GM21515 (cell line): ENCODE results near the gene NXT1.
A peak's percentile ranks its signal among the peaks of the same experiment; 100 is the strongest.
"Not testable (repeated sequence)": the region's sequence is repeated elsewhere in the genome, so short reads cannot be mapped to it uniquely, and the experiment has no call there.

Experiments used
- ATAC-seq: cut with Tn5 transposase; IDR thresholded peaks from one replicate; pipeline ENCODE4 v1.9.1; 2021; ENCODE audit not compliant: unreplicated experiment

Gene NXT1

DNA sequence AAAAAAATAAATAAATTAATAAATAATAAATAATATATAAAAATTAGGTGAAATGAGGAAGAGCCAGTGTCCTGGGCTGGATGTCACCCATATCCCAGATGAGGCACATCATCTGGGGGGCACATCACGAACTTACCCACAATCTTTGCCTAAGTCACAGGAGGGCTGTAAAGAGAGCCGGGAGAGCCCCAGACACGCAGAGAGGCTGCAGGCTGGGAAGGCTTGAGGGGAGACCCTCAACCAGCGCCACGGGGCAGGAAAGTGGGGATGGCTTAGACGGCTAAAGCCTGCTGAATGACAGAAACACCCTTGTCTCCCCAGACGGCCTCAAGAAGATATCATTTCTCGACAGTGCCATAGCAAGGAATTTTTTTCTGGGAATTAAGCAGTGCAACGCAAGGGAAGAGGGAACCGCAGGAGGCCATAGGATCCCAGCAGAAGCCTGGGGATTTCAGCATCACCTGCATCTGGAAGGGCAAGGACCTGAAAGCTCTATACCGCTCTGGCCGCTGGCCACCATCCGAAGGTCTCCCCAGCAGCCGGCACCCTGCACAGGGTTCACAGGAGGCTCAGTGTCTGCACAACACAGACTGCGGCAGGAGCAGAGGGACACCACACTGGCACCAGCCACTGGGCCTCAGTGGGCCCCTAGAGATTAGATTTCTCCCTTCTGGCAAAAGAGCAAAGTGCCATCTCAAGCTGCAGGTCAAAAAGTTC, 22.8 kb upstream of the NXT1 start:
- no peak for ATAC-seq

DNA sequence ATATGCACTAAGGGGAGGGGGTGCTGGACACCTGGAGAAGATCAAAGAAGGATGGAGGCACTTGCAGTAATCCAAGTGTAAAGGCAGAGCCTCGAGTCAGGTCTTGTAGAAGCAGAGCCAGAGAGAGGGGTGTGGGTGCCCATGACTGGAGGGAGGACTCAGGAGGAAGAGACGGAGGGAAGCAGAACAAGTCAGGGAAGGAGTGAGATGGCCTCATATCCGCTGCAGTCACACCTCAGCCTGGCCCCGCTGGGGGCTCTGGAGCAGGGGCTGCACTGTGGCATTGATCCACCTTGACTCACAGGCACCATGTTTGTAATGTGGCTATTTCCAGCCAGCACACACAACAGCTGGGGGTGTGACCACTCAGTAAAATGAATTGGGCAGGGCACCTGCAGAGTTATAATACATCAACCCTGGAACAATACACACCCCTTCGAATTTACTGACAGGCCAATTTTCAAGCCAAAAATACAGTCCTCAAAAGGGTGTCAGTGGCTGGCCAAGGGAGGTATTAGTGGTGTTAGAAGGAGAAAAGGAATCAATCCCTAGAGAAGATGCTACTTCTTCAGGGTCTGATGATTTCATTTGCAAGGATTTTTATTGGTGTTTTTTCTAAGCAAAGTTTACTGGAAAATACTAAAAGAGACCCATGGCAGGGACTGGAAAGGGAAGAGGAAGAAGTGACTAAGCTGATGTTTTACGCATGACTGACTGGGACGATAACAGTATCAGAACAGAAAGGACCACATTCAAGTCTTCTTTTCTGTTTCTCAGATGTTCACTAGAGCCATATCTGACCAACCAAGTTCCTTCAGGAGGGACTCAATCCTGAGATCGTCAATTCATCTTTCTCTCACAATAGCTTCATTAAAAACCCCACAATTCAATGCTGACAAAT, 18.9 kb upstream of the NXT1 start:
- ATAC-seq, result no peak

DNA sequence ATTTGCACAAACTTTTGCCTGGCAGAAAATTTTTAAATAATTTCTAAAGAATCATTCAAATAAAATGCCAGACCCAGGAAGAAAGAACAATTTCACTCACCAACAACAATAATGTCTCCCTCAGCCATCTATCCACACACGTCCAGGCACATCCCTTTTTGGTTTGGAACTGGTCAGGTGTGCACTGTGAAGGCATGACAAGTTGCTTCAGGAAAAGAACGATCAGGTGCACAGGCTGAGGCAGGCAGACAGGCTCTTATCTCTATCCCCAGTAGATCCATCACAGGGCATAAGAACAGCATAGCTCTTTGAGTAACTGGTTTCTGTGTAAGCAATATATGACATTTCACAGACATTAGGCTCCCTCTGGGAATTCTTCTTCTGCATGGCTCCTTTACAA, 18.1 kb upstream of the NXT1 start:
- ATAC-seq, result no peak

DNA sequence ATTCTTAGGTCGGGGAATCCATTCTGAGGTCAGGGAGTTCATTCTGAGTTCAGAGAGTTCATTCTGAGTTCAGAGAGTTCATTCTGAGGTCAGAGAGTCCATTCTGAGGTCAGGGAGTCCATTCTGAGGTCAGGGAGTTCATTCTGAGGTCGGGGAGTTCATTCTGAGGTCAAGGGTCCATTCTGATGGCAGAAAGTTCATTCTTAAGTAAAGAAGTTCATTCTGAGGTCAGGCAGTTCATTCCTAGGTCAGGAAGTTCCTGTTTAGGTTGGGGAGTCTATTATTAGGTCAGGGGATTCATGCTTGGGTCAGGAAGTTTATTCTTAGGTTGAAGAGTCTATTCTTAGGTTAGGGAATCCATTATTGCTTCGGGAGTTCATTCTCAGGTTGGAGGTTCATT, 16.5 kb upstream of the NXT1 start:
- no peak for ATAC-seq

DNA sequence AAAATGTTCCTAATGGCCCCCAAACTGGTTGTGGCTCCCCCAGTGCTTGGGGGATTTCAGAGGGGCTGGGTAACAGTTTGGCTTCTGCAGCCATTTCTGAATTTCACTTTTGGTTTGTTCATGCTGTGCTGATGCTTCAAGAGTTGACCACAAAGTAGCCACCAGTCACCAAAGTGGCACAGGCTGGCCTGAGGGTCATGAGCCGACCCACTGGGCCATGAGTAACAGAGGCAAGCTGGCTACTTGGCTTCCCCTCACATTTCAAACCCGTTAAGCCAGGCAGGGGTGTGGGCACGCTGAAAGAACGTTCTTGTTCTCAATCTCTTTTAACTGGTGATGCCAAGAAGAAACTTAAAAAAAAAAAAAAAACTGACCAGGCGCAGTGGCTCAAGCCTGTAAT, 15.1 kb upstream of the NXT1 start:
- ATAC-seq, result no peak

DNA sequence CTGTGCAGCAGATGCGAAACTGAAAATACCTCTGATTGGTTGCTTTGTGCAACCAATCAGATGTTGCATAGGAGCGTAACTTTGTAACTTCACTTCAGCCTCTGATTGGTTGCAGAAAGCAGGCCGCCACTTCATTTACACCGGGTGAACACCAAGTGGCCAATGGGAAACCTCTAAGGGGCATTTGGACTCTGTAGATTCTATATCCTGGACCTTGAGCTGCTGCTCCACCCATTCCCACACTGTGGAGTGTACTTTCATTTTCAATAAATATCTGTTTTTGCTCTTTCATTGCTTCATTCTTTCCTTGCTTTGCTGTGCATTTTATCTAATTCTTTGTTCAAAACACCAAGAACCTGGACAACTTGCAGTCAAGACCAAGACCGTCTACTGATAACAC, 14.1 kb upstream of the NXT1 start:
- ATAC-seq, result no peak

DNA sequence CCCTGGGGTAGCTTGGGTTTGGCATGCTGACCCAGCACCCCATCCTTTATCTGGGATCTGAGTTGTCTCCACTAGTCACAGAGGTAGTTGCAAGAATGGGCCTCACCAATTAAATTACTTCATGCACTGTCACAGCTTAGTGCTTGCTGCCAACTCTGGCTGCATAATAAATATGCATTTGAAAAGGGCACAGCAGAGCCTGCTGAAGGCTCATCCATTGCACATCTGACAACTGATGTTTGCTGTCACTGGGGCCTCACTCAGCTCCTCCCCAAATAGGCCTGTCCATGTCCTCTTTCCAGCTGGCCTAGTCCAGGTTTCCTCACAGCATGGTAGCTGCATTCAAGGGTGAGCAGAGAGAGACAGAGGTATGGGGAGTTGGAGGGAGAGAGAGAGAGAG, 13.3 kb upstream of the NXT1 start:
- ATAC-seq, result no peak

DNA sequence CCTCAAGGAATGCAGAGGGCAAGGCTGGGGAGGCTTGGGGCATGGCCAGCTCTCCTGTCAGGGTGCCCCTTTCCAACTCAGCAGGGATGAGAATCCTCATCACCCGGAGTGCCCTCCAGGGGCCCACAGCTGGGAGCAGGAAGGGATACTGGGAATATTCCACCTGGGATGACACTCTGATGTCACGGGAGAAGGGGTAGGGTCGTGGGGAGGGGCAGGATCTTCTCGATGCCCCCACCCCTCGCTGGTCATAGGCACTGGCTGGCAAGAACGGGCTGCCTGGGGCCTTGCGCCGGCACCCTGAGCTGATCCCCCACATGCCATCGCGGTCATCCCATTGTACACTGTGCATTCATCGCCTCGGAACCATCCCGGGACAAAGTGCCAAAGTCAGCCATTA, 10.6 kb upstream of the NXT1 start:
- ATAC-seq, result no peak

DNA sequence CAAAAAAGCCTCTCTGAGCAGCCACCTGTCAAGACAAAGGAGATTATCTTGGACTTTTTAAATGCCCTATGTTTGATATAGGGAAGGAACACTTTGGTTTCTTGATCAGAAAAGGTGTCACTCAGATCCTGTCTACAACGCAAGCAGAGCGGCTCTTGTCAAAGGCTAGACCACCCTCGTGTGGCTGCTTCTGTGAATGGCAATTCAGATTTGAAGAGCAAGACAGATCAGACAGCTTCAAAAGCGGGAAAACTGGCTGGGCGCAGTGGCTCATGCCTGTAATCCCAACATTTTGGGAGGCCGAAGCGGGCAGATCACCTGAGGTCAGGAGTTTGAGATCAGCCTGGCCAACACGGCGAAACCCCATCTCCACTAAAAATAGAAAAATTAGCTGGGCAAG, 10.1 kb upstream of the NXT1 start:
- ATAC-seq, result peak; percentile 58

DNA sequence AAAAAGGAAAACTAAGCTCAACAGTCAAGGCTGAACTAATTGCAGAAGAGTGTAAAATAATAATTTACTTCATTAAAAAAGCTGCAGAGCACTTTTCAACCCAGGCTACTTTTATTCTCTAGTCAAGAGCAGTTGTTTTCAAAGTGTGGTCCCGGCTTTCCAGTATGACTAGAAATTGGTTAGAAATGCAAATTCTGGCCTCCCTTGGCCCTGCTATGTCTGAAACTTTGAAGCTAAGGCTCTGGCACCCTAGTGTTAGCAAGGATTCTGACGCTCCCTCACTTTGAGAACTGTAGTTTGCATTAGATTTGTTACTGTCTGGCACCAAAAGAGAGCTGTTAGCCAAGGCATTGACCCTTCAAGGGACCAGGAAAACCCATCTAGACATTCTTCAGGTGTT, 9.5 kb upstream of the NXT1 start:
- peak; percentile 55 for ATAC-seq

DNA sequence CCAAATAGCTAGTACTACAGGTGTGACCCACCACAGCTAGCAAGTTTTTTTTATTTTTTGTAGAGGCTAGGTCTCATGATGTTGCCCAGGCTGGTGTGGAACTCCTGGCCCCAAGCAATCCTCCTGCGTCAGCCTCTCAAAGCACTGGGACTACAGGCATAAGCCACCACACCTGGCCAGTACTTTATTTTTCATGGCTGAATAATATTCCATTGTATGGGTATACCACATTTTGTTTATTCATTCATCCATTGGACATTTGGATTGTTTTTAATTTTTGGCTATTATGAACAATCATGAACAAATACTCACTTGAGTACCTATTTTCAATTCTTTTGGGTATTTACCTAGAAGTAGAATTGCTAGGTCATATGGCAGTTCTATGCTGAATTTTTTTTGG, 7.0 kb upstream of the NXT1 start:
- ATAC-seq, result no peak

DNA sequence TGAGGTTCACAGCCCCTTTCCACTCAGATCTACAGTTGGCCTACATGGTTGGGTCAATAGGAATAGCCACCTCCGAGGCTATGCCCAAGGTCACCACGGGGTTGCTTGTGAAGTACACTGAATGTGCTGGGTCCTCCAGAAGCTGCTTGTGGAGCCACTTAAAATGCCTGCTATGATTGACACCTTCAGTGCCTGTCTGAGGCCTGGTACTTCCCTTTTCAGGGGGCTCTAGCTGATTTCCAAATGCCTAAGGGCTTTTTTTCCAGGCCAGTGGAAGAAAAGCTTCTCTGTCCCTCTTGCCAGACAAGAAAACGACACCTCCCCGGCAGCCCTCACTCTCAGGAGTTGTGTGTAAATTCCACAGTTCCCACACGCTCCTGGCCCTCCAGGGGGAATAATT, 6.3 kb upstream of the NXT1 start:
- no peak for ATAC-seq

DNA sequence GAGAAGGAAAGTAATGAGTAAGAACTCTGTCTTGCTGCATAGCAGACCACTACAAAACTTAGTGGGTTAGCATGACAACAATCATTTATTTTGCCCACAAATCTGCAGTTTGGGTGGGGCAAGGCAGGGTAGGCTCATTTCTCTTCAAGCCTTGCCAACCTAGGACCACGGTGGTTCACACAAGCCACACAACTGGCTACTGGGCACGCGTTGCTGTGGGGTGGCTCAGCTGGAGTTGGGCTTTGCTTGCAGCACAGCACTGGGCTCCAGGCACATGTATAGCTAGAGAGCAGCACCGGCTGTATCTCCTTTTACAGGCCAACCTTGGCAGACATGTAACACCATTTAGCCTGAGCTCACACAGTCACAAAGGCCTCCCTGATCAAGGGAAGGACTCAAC, 4.6 kb upstream of the NXT1 start:
- ATAC-seq, result no peak

DNA sequence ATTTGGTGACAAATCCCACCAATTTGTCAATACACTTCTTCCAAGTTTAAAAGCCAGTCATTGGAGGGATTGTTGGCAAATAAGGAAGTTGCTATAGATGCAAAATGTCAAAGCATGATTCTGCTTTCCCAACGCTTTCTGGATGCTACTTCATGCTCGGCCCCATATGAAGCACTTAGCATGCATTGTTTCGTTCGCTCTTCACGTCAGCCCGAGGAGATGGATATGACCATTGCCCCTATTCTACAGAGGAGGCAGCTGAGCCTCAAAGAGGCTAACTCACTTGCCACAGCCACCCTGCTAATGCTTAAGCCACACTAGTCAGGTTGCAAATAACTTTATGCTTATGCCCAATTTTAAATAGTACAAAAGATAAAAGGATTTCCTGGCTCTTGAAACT, 2.8 kb upstream of the NXT1 start:
- no peak for ATAC-seq

DNA sequence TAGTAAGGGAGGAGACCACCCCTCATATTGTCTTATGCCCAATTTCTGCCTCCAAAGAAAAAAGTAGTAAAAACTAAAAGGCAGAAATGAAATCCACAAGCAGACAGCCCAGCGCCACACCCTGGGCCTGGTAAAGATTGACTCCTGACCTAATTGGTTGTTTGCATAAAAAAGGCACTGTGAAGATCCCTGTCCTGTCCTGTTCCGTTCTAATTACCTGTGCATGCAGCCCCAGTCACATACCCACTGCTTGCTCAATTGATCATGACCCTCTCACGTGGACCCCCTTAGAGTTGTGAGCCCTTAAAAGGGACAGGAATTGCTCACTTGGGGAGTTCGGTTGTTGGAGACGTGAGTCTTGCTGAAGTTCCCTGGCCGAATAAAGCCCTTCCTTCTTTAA, 2.1 kb upstream of the NXT1 start:
- not testable (repeated sequence) for ATAC-seq

DNA sequence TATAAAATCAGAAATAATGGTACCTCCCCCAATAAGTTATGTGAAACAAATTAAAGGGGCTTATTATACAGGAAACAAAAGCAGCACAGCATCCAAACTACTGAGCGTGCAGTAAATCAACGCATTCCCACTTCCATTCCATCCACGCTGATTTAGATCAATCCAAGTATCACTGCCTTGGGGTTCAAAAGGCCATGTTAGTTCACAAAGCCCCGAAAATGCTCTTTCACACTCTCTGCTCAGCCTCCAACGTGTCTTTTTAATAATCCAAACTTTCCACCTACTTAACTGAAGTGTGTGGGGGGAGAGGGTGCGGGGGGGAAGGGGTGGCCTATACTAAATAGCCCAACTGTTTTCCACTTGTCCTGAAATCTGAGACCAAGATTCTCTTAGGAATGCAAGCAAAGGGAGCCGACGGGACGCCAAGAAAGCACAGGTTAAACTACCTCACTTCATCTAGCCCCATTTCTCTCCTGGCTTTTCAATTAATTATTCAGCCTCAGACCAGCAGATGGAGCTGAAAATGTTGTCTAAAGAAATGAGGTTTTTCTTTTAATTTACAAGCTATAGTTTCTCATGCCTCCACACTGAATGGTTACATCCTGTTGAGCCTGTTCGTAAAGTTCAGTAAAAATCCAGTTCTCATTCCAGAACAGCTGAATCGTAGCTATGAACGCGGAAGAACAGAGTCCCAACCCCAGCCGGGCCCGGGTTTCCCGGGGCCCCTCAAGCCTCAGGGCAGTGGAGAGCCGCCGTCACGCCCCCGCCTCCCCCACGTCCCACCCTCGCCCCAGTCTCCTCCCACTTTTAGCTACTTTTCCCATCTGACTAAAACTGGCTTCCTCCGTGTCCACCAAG, 1.0 kb upstream of the NXT1 start:
- ATAC-seq, result peak; percentile 44

DNA sequence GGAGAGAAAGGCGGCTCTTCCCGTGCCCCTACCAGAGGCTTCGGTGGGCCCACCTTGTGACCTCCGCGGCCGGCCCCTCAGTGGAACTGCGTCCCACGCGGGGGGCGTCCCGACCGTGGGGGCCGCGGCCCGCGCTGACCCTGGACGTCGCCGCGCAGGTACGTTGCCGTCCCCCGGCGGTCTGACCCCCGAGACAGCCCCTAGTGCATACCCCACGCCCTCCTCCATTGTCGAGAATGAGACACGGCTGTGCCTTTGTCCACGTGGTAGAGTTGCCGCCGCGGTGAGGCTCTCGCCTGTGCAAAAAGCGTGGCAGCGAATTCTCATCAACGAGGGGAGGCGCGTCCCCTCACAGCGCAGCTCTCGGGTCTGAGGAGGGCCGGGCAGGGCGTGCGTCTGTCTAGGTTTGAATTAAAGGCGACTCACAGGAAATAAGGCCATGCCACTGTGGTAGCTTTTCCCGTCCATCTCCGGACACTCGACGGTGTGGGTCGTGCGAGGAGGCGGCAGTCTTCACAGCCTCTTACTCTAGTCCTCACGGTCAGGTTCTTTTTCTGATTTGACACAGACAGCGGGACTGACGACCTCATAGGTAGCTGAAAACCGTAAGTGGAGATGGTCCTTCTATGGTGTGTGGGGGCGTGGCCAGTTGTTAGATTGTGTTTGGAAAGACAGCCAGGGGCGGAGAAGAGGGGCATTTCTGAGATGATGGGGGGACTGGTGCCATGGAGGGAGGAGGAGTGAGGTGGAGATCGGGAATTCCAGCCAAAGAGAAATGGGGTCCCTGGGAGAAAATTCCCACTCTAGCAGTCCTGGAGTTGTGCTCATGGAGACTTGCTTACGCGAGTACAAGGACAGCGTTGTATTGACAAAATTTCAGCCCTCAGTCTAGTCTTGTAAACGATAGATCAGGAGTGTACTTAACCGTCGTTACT, 580 bp downstream of the NXT1 start:
- peak; percentile 25 for ATAC-seq

DNA sequence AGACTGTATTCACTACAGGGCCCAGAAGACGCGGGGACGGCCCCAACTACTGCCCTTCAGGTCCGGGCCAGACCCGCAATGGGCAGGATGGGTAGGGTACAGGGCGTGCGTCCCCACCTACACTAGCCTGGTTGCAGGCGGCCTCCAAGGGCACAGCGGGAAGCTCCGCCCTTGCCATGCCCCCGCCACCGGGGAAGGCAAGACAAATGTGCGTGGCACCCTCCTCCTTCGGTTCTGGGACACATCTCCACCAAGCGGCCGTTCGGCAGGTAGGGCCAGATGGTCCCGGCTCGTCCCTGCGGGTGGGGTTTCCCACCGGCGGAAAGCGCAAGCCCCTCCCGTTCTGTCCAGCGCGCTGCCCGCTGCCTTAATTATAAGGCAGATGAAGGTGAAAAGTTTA, 5.6 kb downstream of the NXT1 start:
- no peak for ATAC-seq

DNA sequence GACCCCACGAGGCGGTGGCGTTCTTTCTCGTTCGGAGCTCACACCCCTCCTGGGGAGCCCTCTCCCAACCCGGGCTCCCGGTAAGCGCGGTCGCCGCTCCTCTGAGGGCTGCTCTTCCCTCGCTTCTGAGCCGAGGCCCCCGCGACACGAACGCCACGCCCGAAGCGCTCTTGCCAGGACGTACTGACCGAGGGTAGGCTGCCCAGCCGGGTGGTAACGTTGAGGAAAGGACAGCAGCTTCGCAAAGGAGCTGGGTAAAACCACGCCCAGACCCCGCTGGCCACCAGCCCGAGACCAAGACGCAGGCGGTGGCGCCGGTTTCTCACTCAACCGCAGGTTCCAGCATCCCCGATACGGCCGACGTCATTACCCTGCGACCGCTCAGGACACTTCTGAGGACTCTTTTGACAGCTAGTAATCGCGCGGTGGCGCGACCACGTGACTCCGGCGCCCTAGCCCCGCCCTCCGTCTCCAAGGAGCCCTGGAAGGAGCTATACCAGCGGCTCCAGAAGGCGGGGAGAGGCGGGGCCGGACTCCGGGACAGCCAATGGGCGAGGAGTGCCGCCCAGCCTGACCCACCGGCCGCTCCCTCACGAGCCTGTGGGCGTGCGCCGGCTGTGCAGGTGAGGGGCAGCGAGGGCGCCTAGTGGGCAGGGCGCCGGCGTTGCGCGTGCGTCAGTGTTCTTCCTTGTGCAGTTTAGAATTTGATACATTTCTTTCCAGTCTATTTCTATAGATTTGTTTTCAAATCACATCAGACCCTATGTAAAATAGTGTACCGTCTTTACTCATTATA, 7.4 kb downstream of the NXT1 start:
- peak; percentile 72 for ATAC-seq

DNA sequence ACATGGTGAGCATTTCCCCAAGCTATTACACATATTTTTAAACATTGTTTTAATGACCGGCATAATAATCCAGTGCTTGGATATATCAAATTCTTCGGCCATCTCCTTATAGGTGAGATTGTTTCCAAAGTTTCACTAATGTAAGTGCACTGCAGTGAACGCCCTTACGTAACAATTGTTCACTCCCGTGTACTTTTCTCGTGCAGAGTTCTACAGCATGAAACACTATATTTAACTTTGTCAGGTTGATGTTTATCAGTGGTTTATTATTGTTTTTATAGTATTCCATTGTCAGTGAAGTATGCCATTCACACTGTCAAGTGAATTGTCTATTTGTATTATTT, 7.9 kb downstream of the NXT1 start:
- ATAC-seq, result no peak
